IMR-90 (cell line): Measurements from ENCODE around the gene AKAP13. TPM values are rescaled to one million over a fixed set of nuclear protein-coding genes. Genes with fewer than 3 reads are reported as not detected.

ENCODE experiments used
- ATAC-seq: fragments of 200-7000 bp; cut with Tn5 transposase; 2 replicates; pipeline ENCODE4 v1.9.1; 2020; ENCODE audit warnings: low read depth, mild to moderate bottlenecking, moderate library complexity
- BruUV-seq: library from RNA; stranded (reverse); fragments of 400-500 nt; replicated peaks from 2 replicates; lab custom pipeline; 2021; lab: Mats Ljungman, UMichigan
- CTCF ChIA-PET: fragments of 300-600 bp; formaldehyde crosslinking; extraction: SDS; loops from one replicate; lab custom pipeline; 2021; ENCODE audit warnings: antibody characterized with exemption; lab: Yijun Ruan, JAX
- POLR2A ChIA-PET: fragments of 300-600 bp; sonication (Branson Sonifier 250); formaldehyde crosslinking; loops from one replicate; lab custom pipeline; 2022; ENCODE audit warnings: antibody characterized with exemption; ENCODE audit not compliant: unreplicated experiment; lab: Charles Lee
- DNase-seq: peaks from one replicate; pipeline ENCODE4 v3.0.0; 2013
- H2AFZ ChIP-seq: replicated peaks from 2 replicates; pipeline ENCODE3; 2013; ENCODE audit warnings: low read length, mild to moderate bottlenecking; ENCODE audit not compliant: poor library complexity
- H2AK5ac ChIP-seq: 2 replicates; pipeline ENCODE4 v1.6.1; 2013; ENCODE audit warnings: low read depth, low read length, inconsistent platforms
- H2AK9ac ChIP-seq: replicated peaks from 2 replicates; pipeline ENCODE3; 2013; ENCODE audit warnings: mild to moderate bottlenecking, low read depth, low read length, moderate library complexity; ENCODE audit not compliant: poor library complexity
- H2BK120ac ChIP-seq: 2 replicates; pipeline ENCODE4 v1.6.1; 2013; ENCODE audit warnings: low read depth, low read length, inconsistent platforms
- H2BK15ac ChIP-seq: 3 replicates; pipeline ENCODE4 v1.6.1; 2013; ENCODE audit warnings: low read depth, low read length, inconsistent platforms
- H2BK20ac ChIP-seq: 2 replicates; pipeline ENCODE4 v1.6.1; 2013; ENCODE audit warnings: low read depth, mild to moderate bottlenecking, inconsistent platforms, low read length, moderate library complexity
- H2BK5ac ChIP-seq: 2 replicates; pipeline ENCODE4 v1.6.1; 2013; ENCODE audit warnings: mild to moderate bottlenecking, low read depth, low read length, inconsistent platforms; ENCODE audit not compliant: poor library complexity, severe bottlenecking
- H3K14ac ChIP-seq: replicated peaks from 2 replicates; pipeline ENCODE4 v1.6.1; 2013; ENCODE audit warnings: low read depth, low read length, inconsistent platforms
- H3K18ac ChIP-seq: 2 replicates; pipeline ENCODE4 v1.6.1; 2013; ENCODE audit warnings: low read depth, low read length, control low read depth
- H3K23ac ChIP-seq: 2 replicates; pipeline ENCODE4 v1.6.1; 2013; ENCODE audit warnings: low read depth, low read length, inconsistent platforms
- H3K27ac ChIP-seq: 2 replicates; pipeline ENCODE4 v1.5.1; 2013; ENCODE audit warnings: mild to moderate bottlenecking, control low read depth, low read length; ENCODE audit not compliant: insufficient read depth
- H3K27me3 ChIP-seq: 2 replicates; pipeline ENCODE4 v1.6.1; 2013; ENCODE audit warnings: low read length; ENCODE audit not compliant: control insufficient read depth, insufficient read depth
- H3K36me3 ChIP-seq: 2 replicates; pipeline ENCODE4 v1.6.1; 2013; ENCODE audit warnings: low read length, mixed read lengths; ENCODE audit not compliant: control insufficient read depth, insufficient read depth
- H3K4ac ChIP-seq: 2 replicates; pipeline ENCODE4 v1.6.1; 2013; ENCODE audit warnings: low read depth, low read length, inconsistent platforms
- H3K4me1 ChIP-seq: 2 replicates; pipeline ENCODE4 v1.6.1; 2013; ENCODE audit warnings: low read length, mixed read lengths; ENCODE audit not compliant: control insufficient read depth, insufficient read depth
- H3K4me2 ChIP-seq: 2 replicates; pipeline ENCODE4 v1.6.1; 2013; ENCODE audit warnings: low read depth, mild to moderate bottlenecking, control low read depth, low read length, moderate library complexity
- H3K4me3 ChIP-seq: 2 replicates; pipeline ENCODE4 v1.5.1; 2013; ENCODE audit warnings: low read depth, mild to moderate bottlenecking, control low read depth, low read length, moderate library complexity; ENCODE audit not compliant: insufficient read depth
- H3K56ac ChIP-seq: 2 replicates; pipeline ENCODE4 v1.6.1; 2013; ENCODE audit warnings: low read length, inconsistent platforms; ENCODE audit not compliant: insufficient read depth; ENCODE audit errors: extremely low read depth
- H3K79me1 ChIP-seq, 2 experiments: 2 replicates each; pipeline ENCODE4 v1.6.1; 2013; ENCODE audit warnings: low read length in 2 of 2, inconsistent platforms in 1 of 2, low read depth in 1 of 2
- H3K9ac ChIP-seq: 2 replicates; pipeline ENCODE4 v1.6.1; 2013; ENCODE audit warnings: low read depth, low read length, control low read depth
- H3K9me1 ChIP-seq: 2 replicates; pipeline ENCODE4 v1.6.1; 2013; ENCODE audit warnings: low read length, inconsistent platforms; ENCODE audit not compliant: insufficient read depth
- H3K9me3 ChIP-seq: 2 replicates; pipeline ENCODE4 v1.6.1; 2013; ENCODE audit warnings: low read length; ENCODE audit not compliant: control insufficient read depth, insufficient read depth
- H4K20me1 ChIP-seq: 2 replicates; pipeline ENCODE4 v1.6.1; 2013; ENCODE audit warnings: low read length, inconsistent platforms; ENCODE audit not compliant: insufficient read depth
- H4K5ac ChIP-seq: 2 replicates; pipeline ENCODE4 v1.6.1; 2013; ENCODE audit warnings: mild to moderate bottlenecking, low read depth, low read length, control low read depth
- H4K8ac ChIP-seq, 2 experiments: 2 replicates each; pipeline ENCODE4 v1.6.1; 2013; ENCODE audit warnings: low read depth in 2 of 2, low read length in 2 of 2, control low read depth in 1 of 2, inconsistent platforms in 1 of 2
- H4K91ac ChIP-seq: 2 replicates; pipeline ENCODE4 v1.6.1; 2013; ENCODE audit warnings: low read depth, low read length, inconsistent platforms; ENCODE audit not compliant: insufficient read depth
- CHD1 ChIP-seq: IDR thresholded peaks from 2 replicates; pipeline ENCODE4 v1.6.1; 2012; ENCODE audit warnings: low read depth, low read length, improper control_type of control experiment
- FOS ChIP-seq: fragments of 150-350 bp; IDR thresholded peaks from 2 replicates; pipeline ENCODE4 v1.6.1; 2016; ENCODE audit warnings: low read depth, low read length
- MAFK ChIP-seq: IDR thresholded peaks from 2 replicates; pipeline ENCODE4 v1.6.1; 2012; ENCODE audit warnings: low read depth, low read length, improper control_type of control experiment
- MXI1 ChIP-seq: IDR thresholded peaks from 2 replicates; pipeline ENCODE4 v1.6.1; 2012; ENCODE audit warnings: low read depth, mild to moderate bottlenecking, low read length, moderate library complexity, borderline replicate concordance
- POLR2A ChIP-seq: IDR thresholded peaks from 2 replicates; pipeline ENCODE4 v1.6.1; 2012; ENCODE audit warnings: mild to moderate bottlenecking, low read depth, low read length
- RCOR1 ChIP-seq: IDR thresholded peaks from 2 replicates; pipeline ENCODE4 v1.6.1; 2012; ENCODE audit warnings: mild to moderate bottlenecking, low read length, improper control_type of control experiment; ENCODE audit not compliant: insufficient replicate concordance
- USF2 ChIP-seq: fragments of 150-350 bp; IDR thresholded peaks from 2 replicates; pipeline ENCODE4 v1.6.1; 2017; ENCODE audit warnings: mild to moderate bottlenecking, antibody characterized with exemption, low read length, low read depth
- WGBS, 2 experiments: methylation state at CpG; one replicate each; pipeline versions ENCODE4 v1.1.5 to v1.1.7; 2013; ENCODE audit warnings: missing lambda C conversion rate in 2 of 2; ENCODE audit not compliant: insufficient read length in 1 of 2; ENCODE audit errors: extremely low coverage in 2 of 2; 5-methylcytosine and 5-hydroxymethylcytosine counted together
- dilution Hi-C: fragments of 300-500 bp; cut with HindIII; formaldehyde crosslinking; loops from one replicate; pipeline ENCODE4 v1.14.3; 2018; ENCODE audit warnings: low sequenced_read_pairs; ENCODE audit not compliant: unreplicated experiment
- in situ Hi-C: fragments of 300-500 bp; cut with MboI; formaldehyde crosslinking; loops from 3 replicates; pipeline ENCODE4 v1.14.3; 2019; ENCODE audit warnings: low sequenced_read_pairs, inconsistent platforms, mixed read lengths
- intact Hi-C: fragments of 100-400 bp; cut with micrococcal nuclease; formaldehyde crosslinking; loops from 2 replicates; pipeline ENCODE4 v1.10.0; 2022
- polyA plus RNA-seq, 3 experiments: library from polyadenylated mRNA; depleted of rRNA; stranded (reverse); fragments of >200 nt; gene quantifications; 2 replicates each; pipeline ENCODE4 v1.2.3, GENCODE V29; 2012; ENCODE audit warnings: low replicate concordance in 1 of 3
- total RNA-seq: library from RNA; depleted of rRNA; stranded (reverse); fragments of >200 nt; gene quantifications from 2 replicates; pipeline ENCODE4 v1.2.3, GENCODE V29; 2012

The AKAP13 gene
- total and polyA plus RNA-seq, 2 of the 4 experiments (the other 2 are of a cell fraction), result 10.4 to 46.4 TPM

- Histone ChIP-seq H3K23ac (no peak overlapping the region), H3K79me1 (peaks cover 24 to 51% of the 10 kb centered on the region in 2 experiments), H4K5ac (no peak overlapping the region), H2BK5ac (no peak overlapping the region), H4K91ac (no peak overlapping the region), H3K9ac (no peak overlapping the region), H3K27me3 (no peaks in the 10 kb centered on the region), H4K20me1 (peaks cover 21% of the 10 kb centered on the region; the same call in 1 of the 2 replicates), H2AFZ (no peak overlapping the region), H3K9me1 (no peaks in the 10 kb centered on the region; the same call in 1 of the 2 replicates), H3K9me3 (no peaks in the 10 kb centered on the region), H3K4me2 (no peak overlapping the region), H2BK120ac (no peak overlapping the region), H2AK5ac (no peak overlapping the region), H3K27ac (no peak overlapping the region), H3K4me3 (no peak overlapping the region), H3K56ac (no peak overlapping the region), H2BK20ac (no peak overlapping the region), H4K8ac (no peak overlapping the region), H3K4me1 (no peaks in the 10 kb centered on the region), H3K4ac (no peak overlapping the region), H3K14ac (no peak overlapping the region), H3K36me3 (no peaks in the 10 kb centered on the region), H2BK15ac (no peak overlapping the region), H2AK9ac (no peak overlapping the region), H3K18ac (no peak overlapping the region)
- DNase-seq (no peak), ATAC-seq (no peak)
- CTCF ChIA-PET, result interaction anchor here (1.0 kb wide), 1 partner anchor 18 kb away, joined by 4 read pairs; no protein-coding TSS in a partner anchor
- 71% methylated on average over 5 of the region's 6 CpGs; no CpG with 5 or more reads in 1 of the 2 experiments for WGBS, 2 experiments
- in situ Hi-C loops (no loop called here), dilution Hi-C loops (no loop called here), intact Hi-C loops (no loop called here)
- no TSS peak for BruUV-seq
- POLR2A ChIA-PET, result no interaction called here
- TF ChIP-seq CHD1 (no peak), MAFK (no peak), RCOR1 (no peak), FOS (no peak), USF2 (no peak), MXI1 (no peak), POLR2A (no peak)
These were observed 83.6 kb downstream of the AKAP13 start for GRCh38 chr15:85463976-85464375.
